OCI-LY3 (cell line): ENCODE measurements around the gene DTNBP1.

Experiments
- EZH2phosphoT487 ChIP-seq: fragments of 200-600 bp; shearing (Covaris generic); IDR thresholded peaks from 2 replicates; pipeline ENCODE4 v1.6.1; 2018; ENCODE audit warnings: antibody characterized with exemption, mixed run types, low read depth
- TF ChIP-seq, protein P1 (sequence below): fragments of 200-600, 300-600 bp; sonication (generic); IDR thresholded peaks from 2 replicates; pipeline ENCODE4 v1.5.1; 2014; ENCODE audit warnings: antibody characterized with exemption, low read length, low read depth

DNA sequence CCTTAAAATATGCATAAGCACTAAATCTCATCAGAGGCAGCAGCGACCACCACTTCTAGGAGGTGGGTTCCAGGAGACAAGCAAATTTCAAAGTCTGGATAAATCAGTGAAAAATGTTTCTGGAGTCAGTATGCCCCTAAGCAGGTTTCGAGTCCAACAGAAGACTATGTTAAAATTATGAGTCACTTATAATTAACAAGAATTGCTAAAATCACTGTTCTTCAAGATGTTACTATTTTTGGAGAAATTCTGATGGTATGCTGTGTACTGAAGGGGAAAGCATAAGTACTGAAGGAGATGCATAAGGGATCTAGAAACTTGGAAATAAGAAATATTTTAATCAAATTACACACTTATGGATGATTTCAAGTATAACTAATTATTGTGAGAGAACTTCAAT is 58.0 kb downstream of the DTNBP1 start:
- TF ChIP-seq, protein P1, sequence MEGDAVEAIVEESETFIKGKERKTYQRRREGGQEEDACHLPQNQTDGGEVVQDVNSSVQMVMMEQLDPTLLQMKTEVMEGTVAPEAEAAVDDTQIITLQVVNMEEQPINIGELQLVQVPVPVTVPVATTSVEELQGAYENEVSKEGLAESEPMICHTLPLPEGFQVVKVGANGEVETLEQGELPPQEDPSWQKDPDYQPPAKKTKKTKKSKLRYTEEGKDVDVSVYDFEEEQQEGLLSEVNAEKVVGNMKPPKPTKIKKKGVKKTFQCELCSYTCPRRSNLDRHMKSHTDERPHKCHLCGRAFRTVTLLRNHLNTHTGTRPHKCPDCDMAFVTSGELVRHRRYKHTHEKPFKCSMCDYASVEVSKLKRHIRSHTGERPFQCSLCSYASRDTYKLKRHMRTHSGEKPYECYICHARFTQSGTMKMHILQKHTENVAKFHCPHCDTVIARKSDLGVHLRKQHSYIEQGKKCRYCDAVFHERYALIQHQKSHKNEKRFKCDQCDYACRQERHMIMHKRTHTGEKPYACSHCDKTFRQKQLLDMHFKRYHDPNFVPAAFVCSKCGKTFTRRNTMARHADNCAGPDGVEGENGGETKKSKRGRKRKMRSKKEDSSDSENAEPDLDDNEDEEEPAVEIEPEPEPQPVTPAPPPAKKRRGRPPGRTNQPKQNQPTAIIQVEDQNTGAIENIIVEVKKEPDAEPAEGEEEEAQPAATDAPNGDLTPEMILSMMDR = no peak
- no peak for TF ChIP-seq EZH2phosphoT487
